Breast epithelium (tissue), 4 donors: Measurements from ENCODE around the gene MXRA7. TPM values are rescaled to one million over a fixed set of nuclear protein-coding genes. Genes with fewer than 3 reads are reported as not detected.

ENCODE experiments used
- DNase-seq, 2 donors: peaks; one replicate each; pipeline ENCODE4 v3.0.0-alpha.2; 2019; ENCODE audit warnings: low spot score in 2 of 2
- H3K27ac ChIP-seq, 2 donors: fragments of 200-600 bp; sonication (generic) in 1 of 2; one replicate each; pipeline ENCODE4 v1.5.1; 2016 to 2019; ENCODE audit warnings: mild to moderate bottlenecking in 1 of 2
- H3K27me3 ChIP-seq, 2 donors: fragments of 200-600 bp; sonication (generic) in 1 of 2; one replicate each; pipeline versions ENCODE4 v1.5.1 to v1.6.0; 2017 to 2019; ENCODE audit warnings: control low read depth in 1 of 2, mild to moderate bottlenecking in 1 of 2
- H3K36me3 ChIP-seq: fragments of 200-600 bp; one replicate; pipeline ENCODE4 v1.5.1; 2019
- H3K4me1 ChIP-seq, 2 donors: fragments of 200-600 bp; sonication (generic); one replicate each; pipeline ENCODE4 v1.5.1; 2016 to 2019; ENCODE audit warnings: control low read depth in 1 of 2
- H3K4me3 ChIP-seq, 3 donors: fragments of 200-600 bp; sonication (generic); 1 replicate in 2 of 3; 2 replicates in 1 of 3; pipeline ENCODE4 v1.5.1; 2016 to 2019; ENCODE audit warnings: mild to moderate bottlenecking in 3 of 3, moderate library complexity in 2 of 3
- H3K9me3 ChIP-seq, 2 donors: fragments of 200-600 bp; sonication (generic) in 1 of 2; one replicate each; pipeline ENCODE4 v1.5.1; 2016 to 2019; ENCODE audit warnings: control low read depth in 1 of 2
- POLR2A ChIP-seq: fragments of 450-650 bp; IDR thresholded peaks from one replicate; pipeline ENCODE4 v1.6.1; 2016; ENCODE audit warnings: antibody characterized with exemption, mild to moderate bottlenecking, moderate library complexity
- POLR2AphosphoS5 ChIP-seq, 3 donors: sonication (generic); formaldehyde crosslinking; IDR thresholded peaks; one replicate each; pipeline ENCODE4 v1.6.1; 2017; ENCODE audit warnings: antibody characterized with exemption in 3 of 3
- intact Hi-C: fragments of 100-400 bp; cut with DNase I; formaldehyde crosslinking; loops from one replicate; pipeline ENCODE4 v1.15.1; 2023; ENCODE audit warnings: low total_unique reads
- total RNA-seq, 3 donors: library from RNA; depleted of rRNA; stranded (reverse); fragments of >200 nt; gene quantifications; one replicate each; pipeline ENCODE4 v1.1.0, GENCODE V29; 2016
- TF ChIP-seq, protein P1 (sequence below), 3 donors: fragments of 450-650 bp; IDR thresholded peaks; one replicate each; pipeline ENCODE4 v1.5.1; 2016 to 2017; ENCODE audit warnings: antibody characterized with exemption in 3 of 3, mild to moderate bottlenecking in 3 of 3, moderate library complexity in 3 of 3

MXRA7 gene
- total RNA-seq, 3 donors from 2014 or later: 106 to 242 (median 113) TPM

DNA sequence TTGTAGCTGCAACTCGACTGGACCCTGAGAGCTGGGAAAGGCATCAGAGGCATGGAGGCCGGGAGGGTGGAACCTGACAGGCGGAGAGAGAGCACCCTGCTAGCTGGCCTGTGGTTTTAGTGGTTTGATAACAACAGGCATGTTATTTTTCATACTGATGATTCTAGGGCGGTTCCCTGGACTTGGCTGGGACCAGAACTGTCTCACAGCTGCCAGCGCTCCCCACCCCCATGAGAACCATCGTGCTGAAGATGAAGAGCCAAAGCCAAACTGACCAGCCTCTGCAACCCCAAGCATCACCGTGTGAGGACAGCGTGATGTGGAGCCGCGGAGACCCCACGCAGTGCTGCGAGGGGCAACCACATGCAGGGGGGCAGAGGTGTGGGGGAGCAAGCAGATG, 28.5 kb downstream of the MXRA7 start:
- no peaks in the 10 kb centered on the region for H3K4me1 ChIP-seq
- no peak for DNase-seq

DNA sequence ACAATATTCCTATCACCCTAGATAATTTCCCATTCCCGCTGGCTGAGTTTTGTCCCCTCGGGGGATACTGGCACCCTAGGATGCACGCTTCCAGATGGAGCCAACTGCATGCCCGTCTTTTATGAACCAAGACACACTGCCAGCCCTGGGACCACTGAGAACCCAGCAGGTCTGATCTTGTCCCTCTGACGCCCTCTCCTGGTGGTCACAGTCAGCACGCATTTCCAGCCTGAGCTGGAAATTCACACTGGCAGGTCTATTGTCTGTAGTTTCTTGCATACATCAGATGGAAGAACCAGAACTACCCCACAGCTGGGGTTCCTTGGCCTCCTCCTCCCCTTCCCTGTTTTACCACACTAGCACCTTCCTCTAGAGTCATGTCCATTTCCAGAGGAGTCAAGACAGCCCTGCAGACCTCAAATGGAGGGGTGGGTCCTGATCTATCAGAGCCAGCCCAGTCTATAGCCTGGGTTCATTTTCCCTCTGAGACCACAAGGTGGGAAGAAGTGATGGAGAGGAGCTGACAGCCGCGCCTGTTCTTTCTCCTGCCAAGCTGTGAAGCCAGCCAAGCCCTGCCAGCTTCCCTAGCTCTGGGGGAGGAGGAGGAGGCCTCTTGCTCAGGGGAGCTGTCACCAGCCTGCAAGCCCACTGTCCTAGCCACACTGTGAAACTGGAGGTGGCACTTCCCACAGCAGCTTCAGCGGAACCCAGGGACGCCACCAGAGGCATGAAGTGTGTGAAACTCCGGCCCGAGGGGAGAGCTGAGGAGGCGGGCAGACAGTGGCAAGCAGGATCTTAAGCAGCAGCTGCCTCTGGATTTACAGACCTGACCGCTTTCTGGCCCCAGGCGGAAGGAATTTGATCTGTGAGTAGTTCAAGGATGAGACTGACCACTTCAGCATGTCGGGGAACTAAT, 29.3 kb downstream of the MXRA7 start:
- TF ChIP-seq POLR2AphosphoS5 (IDR thresholded peaks at IDR 0.05) (peak in 1 of 3 donors; percentile 15), POLR2A (no peak)
- TF ChIP-seq, protein P1, sequence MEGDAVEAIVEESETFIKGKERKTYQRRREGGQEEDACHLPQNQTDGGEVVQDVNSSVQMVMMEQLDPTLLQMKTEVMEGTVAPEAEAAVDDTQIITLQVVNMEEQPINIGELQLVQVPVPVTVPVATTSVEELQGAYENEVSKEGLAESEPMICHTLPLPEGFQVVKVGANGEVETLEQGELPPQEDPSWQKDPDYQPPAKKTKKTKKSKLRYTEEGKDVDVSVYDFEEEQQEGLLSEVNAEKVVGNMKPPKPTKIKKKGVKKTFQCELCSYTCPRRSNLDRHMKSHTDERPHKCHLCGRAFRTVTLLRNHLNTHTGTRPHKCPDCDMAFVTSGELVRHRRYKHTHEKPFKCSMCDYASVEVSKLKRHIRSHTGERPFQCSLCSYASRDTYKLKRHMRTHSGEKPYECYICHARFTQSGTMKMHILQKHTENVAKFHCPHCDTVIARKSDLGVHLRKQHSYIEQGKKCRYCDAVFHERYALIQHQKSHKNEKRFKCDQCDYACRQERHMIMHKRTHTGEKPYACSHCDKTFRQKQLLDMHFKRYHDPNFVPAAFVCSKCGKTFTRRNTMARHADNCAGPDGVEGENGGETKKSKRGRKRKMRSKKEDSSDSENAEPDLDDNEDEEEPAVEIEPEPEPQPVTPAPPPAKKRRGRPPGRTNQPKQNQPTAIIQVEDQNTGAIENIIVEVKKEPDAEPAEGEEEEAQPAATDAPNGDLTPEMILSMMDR (IDR thresholded peaks at IDR 0.05): peak; percentile 12 to 53 (median 51)
- no peaks in the 10 kb centered on the region for H3K36me3 ChIP-seq
- H3K9me3 ChIP-seq: no peaks in the 10 kb centered on the region
- no peak overlapping the region for H3K4me3 ChIP-seq
- H3K4me1 ChIP-seq: no peaks in the 10 kb centered on the region
- peak overlapping the region in 1 of 2 donors; percentile 10 for H3K27ac ChIP-seq
- DNase-seq: no peak
- no peaks in the 10 kb centered on the region for H3K27me3 ChIP-seq
- intact Hi-C loops: no loop called here

More for the DNA sequence above, 28.5 kb downstream of the MXRA7 start:
- Histone ChIP-seq H3K4me3 (no peak overlapping the region), H3K27ac (peak overlapping the region in 1 of 2 donors; percentile 10), H3K36me3 (no peaks in the 10 kb centered on the region), H3K9me3 (no peaks in the 10 kb centered on the region), H3K27me3 (no peaks in the 10 kb centered on the region)
- TF ChIP-seq POLR2A: no peak
- TF ChIP-seq POLR2AphosphoS5 (IDR thresholded peaks at IDR 0.05): no peak
- TF ChIP-seq, protein P1 (IDR thresholded peaks at IDR 0.05): no peak
- intact Hi-C loops: no loop called here

DNA sequence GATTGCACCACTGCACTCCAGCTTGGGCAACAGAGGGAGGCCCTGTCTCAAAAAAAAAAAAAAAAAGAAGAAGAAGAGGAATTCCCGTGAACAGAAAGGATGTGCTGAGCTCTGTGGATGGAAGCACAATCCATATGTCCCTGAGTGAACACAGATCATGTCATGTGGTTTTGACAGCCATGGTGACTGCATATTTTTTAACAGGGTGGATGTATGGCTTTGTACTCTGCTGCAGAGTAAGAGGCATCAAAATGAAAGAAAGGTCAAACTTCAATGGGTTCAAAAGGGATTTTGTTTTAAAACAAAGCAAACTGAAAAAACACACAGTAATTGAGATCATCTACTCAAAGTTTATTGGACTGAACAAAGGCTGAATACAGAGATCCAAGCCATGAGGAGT, 31.5 kb downstream of the MXRA7 start:
- intact Hi-C loops: no loop called here
- H3K27me3 ChIP-seq: no peaks in the 10 kb centered on the region
- no peak for DNase-seq
- no peaks in the 10 kb centered on the region for H3K9me3 ChIP-seq
- TF ChIP-seq, protein P1 (IDR thresholded peaks at IDR 0.05): no peak
- no peak for TF ChIP-seq POLR2AphosphoS5 (IDR thresholded peaks at IDR 0.05)
- TF ChIP-seq POLR2A: no peak
- H3K4me3 ChIP-seq: no peak overlapping the region
- no peaks in the 10 kb centered on the region for H3K36me3 ChIP-seq
- H3K27ac ChIP-seq: no peak overlapping the region
- no peaks in the 10 kb centered on the region for H3K4me1 ChIP-seq

DNA sequence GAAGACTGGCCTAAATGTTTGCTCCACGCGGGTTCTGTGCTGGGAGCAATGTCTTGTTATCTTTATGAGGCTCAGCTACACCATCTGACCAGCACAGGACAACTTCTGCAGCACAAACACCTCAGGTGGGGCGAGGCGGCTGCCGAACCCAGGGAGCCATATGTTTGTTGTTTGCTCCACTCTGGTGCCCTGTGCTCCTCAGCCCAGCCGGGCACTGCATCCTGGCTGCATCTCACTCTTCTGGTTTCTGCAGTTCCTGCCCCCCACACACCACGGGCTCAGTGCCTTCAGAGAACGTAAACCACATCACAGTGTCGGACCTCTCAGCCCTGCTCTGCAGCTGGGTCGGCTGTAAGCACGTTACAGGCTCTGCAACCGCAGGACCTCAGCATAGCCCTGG, 32.4 kb downstream of the MXRA7 start:
- Histone ChIP-seq H3K4me1 (no peaks in the 10 kb centered on the region), H3K36me3 (no peaks in the 10 kb centered on the region), H3K27ac (no peak overlapping the region), H3K4me3 (no peak overlapping the region), H3K9me3 (no peaks in the 10 kb centered on the region), H3K27me3 (no peaks in the 10 kb centered on the region)
- TF ChIP-seq POLR2A (no peak), POLR2AphosphoS5 (IDR thresholded peaks at IDR 0.05) (no peak)
- TF ChIP-seq, protein P1 (IDR thresholded peaks at IDR 0.05): no peak
- intact Hi-C loops: no loop called here
- no peak for DNase-seq

DNA sequence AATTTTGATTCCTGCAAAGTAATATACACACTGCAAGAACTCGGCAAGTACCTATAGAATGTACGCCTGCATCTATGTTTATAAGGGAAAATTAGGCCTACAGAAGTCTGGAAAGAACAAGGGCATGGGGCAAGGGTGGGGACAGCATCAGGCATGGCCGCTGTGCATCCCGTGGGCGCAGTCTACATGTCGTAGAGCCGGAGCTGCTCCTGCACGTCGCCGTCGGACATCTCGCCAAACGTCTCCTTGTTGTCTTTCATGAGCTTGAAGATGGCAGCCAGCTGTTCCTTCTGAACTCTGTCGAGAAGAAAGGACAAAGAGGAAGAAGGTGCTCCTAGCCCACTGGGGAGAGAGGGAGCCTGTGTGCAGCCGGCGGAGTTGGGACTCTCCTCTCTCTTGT, 33.4 kb downstream of the MXRA7 start:
- no peaks in the 10 kb centered on the region for H3K4me1 ChIP-seq
- H3K36me3 ChIP-seq: no peaks in the 10 kb centered on the region
- H3K27ac ChIP-seq: no peak overlapping the region
- DNase-seq: no peak
- H3K4me3 ChIP-seq: no peak overlapping the region
- H3K9me3 ChIP-seq: no peaks in the 10 kb centered on the region
- H3K27me3 ChIP-seq: no peaks in the 10 kb centered on the region
- TF ChIP-seq POLR2AphosphoS5 (IDR thresholded peaks at IDR 0.05): no peak
- TF ChIP-seq, protein P1 (IDR thresholded peaks at IDR 0.05): no peak
- TF ChIP-seq POLR2A: no peak
- intact Hi-C loops: no loop called here
